NOMO-1 (cell line): ENCODE data around the gene PQBP1.

Source experiments
- DNase-seq, 2 experiments: peaks; one replicate each; lab custom pipeline; 2025; ENCODE audit not compliant: unreplicated experiment in 2 of 2; lab: John Stamatoyannopoulos, UW

The PQBP1 gene

DNA sequence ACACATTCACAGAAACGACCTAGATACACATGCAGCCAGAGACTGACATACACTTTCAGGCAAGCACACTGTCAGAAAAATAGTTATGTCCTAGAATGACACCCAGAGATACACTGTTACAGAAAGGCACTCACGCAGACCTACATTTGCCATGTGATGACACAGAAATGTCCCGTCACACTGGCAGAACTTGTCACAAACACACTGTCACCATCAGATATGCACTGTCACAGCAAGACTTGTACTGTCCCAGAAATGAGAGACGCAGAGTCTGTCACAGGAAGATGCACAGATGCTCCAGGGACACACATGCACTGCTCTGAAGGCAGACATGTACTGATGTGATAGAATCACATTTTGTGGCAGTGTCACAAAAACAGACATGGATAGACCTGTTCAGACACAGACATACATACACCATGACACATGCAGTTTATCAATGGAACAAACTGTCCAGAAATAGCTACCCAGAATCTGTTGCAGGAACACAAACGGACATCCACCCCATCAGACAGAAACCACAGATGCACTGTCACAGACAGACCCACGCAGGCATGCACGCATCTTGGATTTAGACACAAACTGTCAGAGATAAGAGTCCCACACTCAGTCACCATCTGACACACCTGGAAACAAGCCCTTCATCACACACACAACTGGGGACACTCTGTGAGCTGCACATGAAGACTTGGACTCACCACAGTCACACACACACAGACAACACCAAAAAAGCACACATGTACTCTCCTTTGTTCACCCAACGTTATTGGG lies 22.4 kb downstream of the PQBP1 start:
- DNase-seq = no peak

GRCh38 chrX:48920718-48921104 lies 23.0 kb downstream of the PQBP1 start:
- DNase-seq = no peak

DNA sequence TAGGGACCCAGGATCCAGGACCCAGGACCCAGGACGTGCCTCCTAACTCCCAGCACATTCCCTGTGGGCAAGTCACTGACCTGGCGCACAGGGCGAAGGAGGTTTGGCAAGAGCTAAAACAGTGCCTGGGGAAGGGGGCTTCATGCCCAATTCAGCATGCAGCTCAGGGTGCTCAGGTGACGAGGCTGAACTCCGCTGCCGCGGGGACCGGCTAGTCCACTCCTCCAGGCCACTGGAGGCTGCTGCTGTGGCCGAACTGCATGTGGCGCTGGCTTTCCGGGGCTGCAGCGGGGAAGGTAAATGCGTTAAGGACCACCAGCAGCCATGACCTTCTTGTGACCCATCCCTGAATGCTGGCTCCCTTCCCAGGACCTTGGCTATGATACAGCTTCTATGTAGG lies 26.0 kb downstream of the PQBP1 start:
- DNase-seq = no peak

GRCh38 chrX:48924270-48924669 lies 26.5 kb downstream of the PQBP1 start:
- no peak for DNase-seq

DNA sequence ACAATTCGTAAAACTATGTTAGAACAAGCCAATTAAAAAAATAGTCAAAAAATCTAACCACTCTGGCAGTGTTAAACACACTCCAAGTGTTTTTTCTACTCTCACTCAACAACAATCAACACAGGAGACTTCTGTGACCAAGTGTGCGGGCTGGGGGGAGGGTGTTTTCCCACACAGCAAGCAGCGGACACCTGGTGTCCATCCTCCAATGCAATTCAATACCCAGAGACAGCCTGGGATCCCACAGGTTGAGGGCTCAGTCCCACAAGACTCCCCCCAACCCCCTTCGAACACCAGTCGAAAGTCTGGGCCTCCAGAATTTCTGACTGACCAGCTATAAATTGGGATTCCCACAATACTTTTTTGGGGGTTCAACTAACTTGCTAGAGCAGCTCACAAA lies 29.4 kb downstream of the PQBP1 start:
- no peak for DNase-seq

DNA sequence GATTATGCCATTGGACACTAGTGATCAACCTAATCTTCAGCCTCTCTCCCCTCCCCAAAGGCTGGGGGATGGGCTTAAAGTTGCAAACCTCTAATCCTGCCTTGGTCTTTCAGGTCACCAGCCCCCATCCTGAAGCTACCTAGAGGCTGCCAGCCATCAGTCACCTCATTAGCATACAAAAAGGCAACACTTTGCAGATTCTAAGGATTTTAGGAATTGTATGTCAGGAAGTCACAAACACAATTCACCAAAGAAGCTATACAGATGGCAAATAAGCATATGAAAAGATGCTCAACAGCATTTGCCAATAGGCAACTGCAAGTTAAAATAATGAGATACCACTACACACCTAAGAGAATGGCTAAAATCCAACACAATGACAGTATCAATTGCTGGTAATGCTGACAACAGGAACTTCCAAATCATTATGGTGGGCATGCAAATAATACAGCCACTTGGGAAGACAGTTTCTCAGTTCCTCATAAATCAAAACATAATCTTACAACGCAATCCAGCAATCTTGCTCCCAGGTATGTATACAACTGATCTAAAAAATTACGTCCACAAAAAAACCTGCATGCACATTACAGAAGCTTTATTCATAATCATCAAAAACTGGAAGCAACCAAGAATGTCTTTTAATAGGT lies 30.1 kb downstream of the PQBP1 start:
- no peak for DNase-seq

GRCh38 chrX:48933757-48934156 lies 36.0 kb downstream of the PQBP1 start:
- DNase-seq = no peak

DNA sequence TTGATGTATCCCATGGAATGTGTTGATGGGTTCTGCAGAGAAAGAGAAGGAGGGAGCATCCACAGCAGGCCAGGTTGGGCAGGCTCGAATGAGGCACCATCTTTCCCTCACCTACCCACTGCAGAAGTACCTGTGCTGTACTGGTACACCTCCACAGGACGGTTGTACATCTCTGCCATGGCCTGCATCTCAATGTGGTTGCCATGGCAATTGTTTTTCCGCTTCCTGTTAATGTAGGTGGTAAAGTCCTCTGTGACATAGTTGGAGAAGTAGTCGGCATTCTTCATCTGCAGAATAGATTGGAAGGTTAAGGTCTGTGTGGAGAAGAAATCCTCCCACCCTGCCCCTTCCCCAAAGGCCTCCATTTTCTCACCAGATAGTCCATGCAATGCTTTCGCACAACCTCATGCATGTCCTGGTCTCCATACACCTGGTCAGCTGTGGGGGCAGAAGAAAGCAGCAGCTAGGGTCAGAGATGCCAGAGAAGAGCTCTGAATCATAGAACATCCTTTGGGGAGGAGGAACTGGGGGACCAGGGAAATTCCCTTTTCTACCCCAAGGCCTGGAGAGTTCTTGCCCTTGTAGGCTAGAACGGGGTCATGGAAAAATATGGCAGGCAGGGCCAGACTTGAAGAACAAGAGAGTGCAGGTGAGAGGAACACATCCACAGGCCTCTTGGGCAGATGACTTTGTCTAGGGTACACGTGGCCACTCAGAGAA lies 37.0 kb downstream of the PQBP1 start:
- DNase-seq = no peak

- no peak for DNase-seq
Measured at GRCh38 chrX:48935301-48935670, 37.6 kb downstream of the PQBP1 start.

DNA sequence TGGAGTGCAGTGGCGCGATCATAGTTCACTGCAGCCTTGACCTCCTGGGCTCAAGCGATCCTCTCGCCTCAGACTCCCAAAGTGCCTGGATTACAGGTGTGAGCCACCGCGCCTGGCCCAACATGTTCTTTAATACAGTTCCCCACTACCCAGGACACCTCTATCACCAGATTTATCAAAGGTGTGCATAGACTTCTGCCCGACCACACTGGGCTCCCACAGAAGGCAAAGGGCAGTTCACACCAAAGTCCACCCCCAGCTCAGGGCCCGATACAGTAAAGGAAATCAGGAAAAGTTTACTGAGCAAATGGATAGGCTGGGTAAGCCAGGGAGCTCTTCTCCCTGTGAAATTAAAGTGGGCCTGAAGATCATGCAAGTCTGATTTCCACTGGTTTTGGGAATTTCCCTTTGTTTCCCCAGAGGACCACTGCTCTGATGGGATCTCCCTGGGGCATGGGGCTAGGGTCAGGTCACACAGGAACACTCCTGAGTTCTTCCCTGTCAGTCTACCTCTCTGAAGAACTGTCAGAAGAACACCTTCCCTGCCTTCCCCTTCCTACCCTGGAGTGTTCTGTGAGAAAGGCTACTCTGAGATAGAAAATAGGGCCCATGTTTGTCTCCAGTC lies 38.8 kb downstream of the PQBP1 start:
- no peak for DNase-seq

DNA sequence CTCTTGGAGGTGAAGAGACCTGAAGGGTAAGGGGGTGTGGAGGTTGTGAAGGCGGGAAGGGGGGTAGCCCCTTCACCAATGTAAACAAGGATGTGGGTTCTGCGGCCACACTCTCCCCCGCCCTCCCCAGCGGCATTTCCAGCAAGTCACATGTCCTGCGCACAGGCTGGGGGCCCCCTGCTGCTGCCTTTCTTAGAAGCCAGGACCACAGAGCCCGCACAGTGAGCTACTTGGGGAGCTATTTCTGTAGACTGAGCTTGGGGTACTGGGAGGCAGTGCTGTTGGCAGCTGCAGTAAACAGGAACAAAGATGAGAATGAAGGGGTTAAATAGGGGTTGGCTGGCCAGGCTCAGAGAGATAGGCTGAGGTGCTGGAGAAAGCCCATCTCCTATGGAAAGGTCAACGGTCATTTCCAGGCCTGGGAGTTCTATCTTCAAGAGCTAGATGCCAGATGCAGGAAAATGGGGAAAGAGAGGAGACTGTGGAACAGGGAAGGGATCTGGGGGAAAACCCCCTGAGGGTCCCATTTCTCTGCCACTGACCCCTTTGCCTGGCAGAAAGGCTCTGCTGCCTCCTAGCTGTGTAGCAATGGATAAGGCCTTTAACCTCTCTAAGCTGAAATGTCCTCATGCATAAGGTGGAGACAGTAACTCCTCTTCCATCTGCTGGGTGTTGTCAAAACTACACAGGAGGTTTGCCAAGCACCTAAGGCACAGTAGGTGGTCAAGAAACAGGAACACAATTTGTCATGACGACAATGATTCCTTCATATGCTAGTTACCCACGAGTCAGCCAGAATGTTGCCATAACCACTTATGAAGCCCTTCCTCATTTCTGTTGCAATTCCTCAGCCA lies 39.6 kb downstream of the PQBP1 start:
- DNase-seq = peak; percentile 60 to 88

- no peak for DNase-seq
Measured at GRCh38 chrX:48938721-48939425, 41.1 kb downstream of the PQBP1 start.

GRCh38 chrX:48939524-48940228 lies 41.9 kb downstream of the PQBP1 start:
- DNase-seq = no peak

DNA sequence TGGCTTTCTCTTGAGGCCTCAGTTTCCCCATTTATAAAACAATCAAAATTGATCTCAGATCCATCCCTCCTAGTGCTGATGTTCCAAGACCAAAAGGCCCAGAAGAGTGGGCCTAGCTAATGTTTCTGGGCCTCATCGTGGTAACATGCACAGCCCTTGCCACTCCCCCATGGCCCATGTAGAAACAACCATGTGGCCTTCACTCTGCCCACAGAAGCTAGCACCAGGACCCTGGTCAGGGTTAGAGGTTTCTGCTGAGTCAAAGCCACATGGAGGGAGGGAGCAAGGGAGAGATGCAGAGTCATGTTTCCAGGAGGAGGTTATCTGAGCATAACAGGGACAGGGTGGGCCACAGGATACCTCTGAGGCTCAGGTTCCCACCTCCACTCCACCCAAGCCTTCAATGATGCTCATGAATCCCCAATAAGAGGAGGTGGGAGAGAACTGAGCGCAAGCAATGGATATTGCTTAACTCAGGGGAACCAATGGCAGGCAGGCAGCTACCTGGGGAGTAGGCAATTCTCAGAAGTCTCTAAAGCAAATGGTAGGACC lies 42.8 kb downstream of the PQBP1 start:
- no peak for DNase-seq

- DNase-seq = no peak
Measured at GRCh38 chrX:48942895-48943294, 45.2 kb downstream of the PQBP1 start.

GRCh38 chrX:48945517-48946348 lies 48.0 kb downstream of the PQBP1 start:
- DNase-seq = peak in 1 of 2 experiments; percentile 14

DNA sequence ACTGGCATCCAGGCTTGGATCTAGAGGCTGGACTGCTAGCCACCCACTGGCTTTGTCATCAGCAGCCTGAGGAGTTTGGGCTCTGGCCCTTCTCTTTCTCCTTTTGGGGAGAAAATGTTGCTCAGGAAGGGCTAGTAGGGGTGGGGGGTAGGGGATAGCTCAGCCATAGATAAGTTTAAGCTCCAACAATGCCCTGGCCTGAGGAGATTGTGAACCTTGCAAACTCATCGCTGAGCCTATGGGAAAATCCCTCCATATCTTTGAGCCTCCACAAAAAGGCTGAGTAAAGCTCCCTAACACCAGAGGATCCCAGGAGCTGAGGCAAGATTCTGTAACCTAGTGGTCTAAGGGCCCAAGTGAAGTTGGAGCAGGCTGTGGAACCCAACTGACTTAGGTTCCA lies 50.9 kb downstream of the PQBP1 start:
- DNase-seq = no peak
